Left cardiac atrium (tissue), 4 donors: ENCODE results near the gene FARS2. TPM values are rescaled to one million over a fixed set of nuclear protein-coding genes. Genes with fewer than 3 reads are reported as not detected.

ENCODE experiments used
- ATAC-seq, 2 donors: fragments of 200-7000 bp; cut with Tn5 transposase; one replicate each; pipeline ENCODE4 v1.9.1; 2020; ENCODE audit warnings: mild to moderate bottlenecking in 2 of 2, moderate library complexity in 2 of 2
- DNase-seq: peaks from one replicate; pipeline ENCODE4 v3.0.0-alpha.2; 2020
- intact Hi-C, 2 donors: fragments of 100-400 bp; cut with DNase I; formaldehyde crosslinking; loops; one replicate each; pipeline versions ENCODE4 v1.14.1 to v1.15.1; 2022 to 2023
- total RNA-seq, 2 donors: library from RNA; stranded (reverse); fragmentation: NEBNext Ultra II Directional; extraction: Animal tissue kit (Norgen Biotek cat#: 25700); gene quantifications; one replicate each; pipeline ENCODE4 v1.2.1, GENCODE V29; 2021
- donor health status: DM: no; HTN: yes; CAD: no.
- donor health status: DM: no; HTN: yes; CAD: no; lungs with severe emphysema.
- donor health status: DM: yes; HTN: yes; CAD: no.
- donor health status: Dilated cardiomyopathy.

The FARS2 gene
- total RNA-seq, 2 donors from 2014 or later: 14.6 to 16.4 TPM

GRCh38 chr6:5398530-5398929 lies 137.2 kb downstream of the FARS2 start:
- DNase-seq (no peak), ATAC-seq (peak in 1 of 2 donors; percentile 19)
- intact Hi-C loops: loop anchor here in 1 of 2 donors (10.0 kb wide), 1 partner anchor 254 kb away; no protein-coding TSS in a partner anchor

DNA sequence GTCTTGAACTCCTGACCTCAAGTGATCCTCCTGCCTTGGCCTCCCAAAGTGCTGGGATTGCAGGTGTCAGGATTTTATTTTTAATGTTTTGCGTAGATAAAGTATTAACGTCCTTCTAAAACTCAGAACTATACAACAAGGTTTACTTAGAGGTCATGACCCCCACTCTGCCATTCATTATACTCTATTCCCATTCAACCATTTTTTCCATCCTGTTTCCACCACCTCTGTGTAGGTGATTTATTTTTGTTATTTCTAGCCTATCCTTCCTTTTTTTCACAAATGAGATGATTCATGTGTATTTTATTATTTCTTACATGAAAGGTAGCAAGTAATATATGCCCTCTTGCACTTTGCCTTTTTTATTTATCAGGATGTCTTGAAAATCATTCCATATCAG lies 138.1 kb downstream of the FARS2 start:
- intact Hi-C loops: loop anchor here in 1 of 2 donors (10.0 kb wide), 1 partner anchor 255 kb away; no protein-coding TSS in a partner anchor
- no peak for DNase-seq
- ATAC-seq: no peak

- DNase-seq (no peak), ATAC-seq (no peak)
- intact Hi-C loops: loop anchor here in 1 of 2 donors (5.0 kb wide), 2 partner anchors 260 to 345 kb away; no protein-coding TSS in a partner anchor
These were observed 140.8 kb downstream of the FARS2 start for GRCh38 chr6:5401845-5402738.

DNA sequence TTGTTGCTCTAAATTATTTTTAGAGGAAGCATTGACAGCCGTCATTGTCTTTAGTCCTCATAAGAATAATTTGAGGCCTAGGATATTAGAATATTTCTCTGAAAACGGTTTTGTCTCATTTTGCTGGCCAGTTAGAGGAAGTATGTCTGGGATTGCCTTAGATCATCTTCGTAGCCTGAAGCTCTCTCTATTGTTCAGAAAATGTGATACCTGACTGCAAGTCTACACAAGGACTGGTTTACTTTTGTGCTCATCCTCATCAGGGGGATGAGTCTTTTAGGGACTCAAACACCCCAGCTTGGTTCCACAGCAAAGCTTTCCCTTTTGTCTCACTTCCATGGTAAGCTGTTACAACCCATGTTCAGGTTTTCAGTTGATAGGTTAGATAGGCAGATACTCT lies 141.8 kb downstream of the FARS2 start:
- no peak for ATAC-seq
- intact Hi-C loops: loop anchor here in 1 of 2 donors (5.0 kb wide), 2 partner anchors 261 to 346 kb away; no protein-coding TSS in a partner anchor
- DNase-seq: no peak

GRCh38 chr6:5403609-5404008 lies 142.3 kb downstream of the FARS2 start:
- DNase-seq (no peak), ATAC-seq (no peak)
- intact Hi-C loops: loop anchor here in 1 of 2 donors (5.0 kb wide), 2 partner anchors 261 to 346 kb away; no protein-coding TSS in a partner anchor

DNA sequence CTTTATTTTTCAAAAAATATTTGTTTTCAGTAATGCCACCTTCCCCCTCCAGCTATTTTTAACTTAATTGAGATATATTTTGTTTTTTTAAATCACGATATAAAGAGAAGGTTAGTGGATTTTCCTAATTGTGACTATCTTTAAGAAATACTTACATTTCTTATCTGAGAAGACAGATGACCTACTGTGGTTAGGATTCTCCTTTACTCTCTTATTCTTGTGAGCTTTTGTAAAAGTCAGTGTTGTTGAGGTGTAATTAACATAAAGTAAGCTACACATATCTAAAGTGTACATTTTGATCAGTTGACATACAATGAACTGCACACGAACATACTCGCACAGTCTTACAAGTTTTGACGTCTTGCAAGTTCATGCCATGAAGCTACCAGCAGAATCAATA lies 144.7 kb downstream of the FARS2 start:
- ATAC-seq: no peak
- intact Hi-C loops: no loop called here

GRCh38 chr6:5411414-5411813 lies 150.1 kb downstream of the FARS2 start:
- no peak for DNase-seq
- intact Hi-C loops: no loop called here
- no peak for ATAC-seq

More for the DNA sequence above, 144.7 kb downstream of the FARS2 start:
- DNase-seq: no peak

DNA sequence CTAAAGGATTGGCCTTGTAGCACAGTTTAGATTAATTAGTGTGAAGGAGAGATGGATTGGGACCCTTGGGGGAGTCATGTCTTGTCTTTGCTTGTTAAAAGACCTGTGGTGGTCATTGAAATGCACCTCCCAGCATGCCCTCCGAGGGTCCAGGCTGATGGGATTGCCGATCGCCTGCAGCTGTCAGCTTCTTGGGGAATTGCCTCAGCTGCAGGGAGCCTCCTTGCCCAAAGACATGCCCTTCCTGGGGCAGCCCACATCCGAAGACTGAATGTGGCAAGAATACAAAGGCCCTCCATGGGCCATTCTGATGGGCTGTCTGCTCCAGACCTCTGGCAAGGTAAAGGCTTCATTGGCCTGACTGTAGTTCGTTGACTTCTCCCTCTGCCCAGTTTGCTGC lies 150.7 kb downstream of the FARS2 start:
- intact Hi-C loops: no loop called here
- DNase-seq (no peak), ATAC-seq (no peak)

DNA sequence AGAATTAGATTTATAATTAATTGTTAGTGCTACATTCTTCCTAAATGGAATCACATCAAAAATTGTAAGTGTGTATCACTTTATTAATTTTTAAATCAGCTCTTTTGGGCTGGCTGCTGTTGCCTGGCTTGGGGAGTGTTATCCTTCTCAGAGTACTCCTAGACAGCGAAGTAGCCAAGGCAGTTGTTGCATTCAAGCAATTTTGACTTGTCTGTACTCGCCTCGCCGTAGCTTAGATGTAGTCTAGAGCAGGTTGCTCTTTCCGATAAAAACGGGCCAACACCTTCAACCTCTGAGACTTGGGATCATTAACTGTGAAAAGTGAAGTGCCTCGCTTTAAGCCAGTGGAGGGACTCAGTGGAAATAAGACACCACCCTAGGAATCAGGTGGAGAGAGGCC lies 151.3 kb downstream of the FARS2 start:
- intact Hi-C loops: no loop called here
- no peak for ATAC-seq
- DNase-seq: no peak

- ATAC-seq: no peak
- DNase-seq: no peak
- intact Hi-C loops: no loop called here
These were observed 154.9 kb downstream of the FARS2 start for GRCh38 chr6:5416250-5416649.

- ATAC-seq (peak; percentile 45 to 55), DNase-seq (no peak)
- intact Hi-C loops: no loop called here
These were observed 161.1 kb downstream of the FARS2 start for GRCh38 chr6:5422321-5422915.

GRCh38 chr6:5423251-5423650 lies 161.9 kb downstream of the FARS2 start:
- ATAC-seq: no peak
- DNase-seq: no peak
- intact Hi-C loops: no loop called here

- ATAC-seq (no peak), DNase-seq (no peak)
- intact Hi-C loops: no loop called here
These were observed 163.4 kb downstream of the FARS2 start for GRCh38 chr6:5424726-5425125.

DNA sequence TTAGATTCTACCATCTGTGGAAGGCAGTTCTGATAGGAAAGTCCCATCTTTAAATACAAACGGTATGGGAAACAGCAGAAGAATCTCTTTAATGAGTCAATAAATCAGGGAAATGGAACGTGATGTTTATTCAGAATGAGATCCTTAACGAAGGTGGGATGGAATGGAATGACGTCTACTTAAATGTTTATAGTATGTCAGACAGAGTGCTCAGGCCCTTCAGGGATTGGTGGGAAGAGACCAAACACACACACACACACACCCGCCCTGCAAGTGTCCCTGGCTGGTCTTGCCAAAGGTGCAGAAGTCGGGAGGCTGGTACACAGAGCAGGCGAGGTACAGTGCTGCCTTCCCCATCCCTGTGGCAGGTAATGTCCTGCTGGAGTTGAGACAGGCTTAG lies 164.0 kb downstream of the FARS2 start:
- intact Hi-C loops: no loop called here
- DNase-seq (no peak), ATAC-seq (no peak)

- no peak for ATAC-seq
- no peak for DNase-seq
- intact Hi-C loops: no loop called here
These were observed 164.5 kb downstream of the FARS2 start for GRCh38 chr6:5425797-5426196.

- intact Hi-C loops: no loop called here
- ATAC-seq: no peak
- no peak for DNase-seq
These were observed 166.3 kb downstream of the FARS2 start for GRCh38 chr6:5427586-5427985.

GRCh38 chr6:5433324-5433723 lies 172.0 kb downstream of the FARS2 start:
- DNase-seq: no peak
- no peak for ATAC-seq
- intact Hi-C loops: no loop called here

DNA sequence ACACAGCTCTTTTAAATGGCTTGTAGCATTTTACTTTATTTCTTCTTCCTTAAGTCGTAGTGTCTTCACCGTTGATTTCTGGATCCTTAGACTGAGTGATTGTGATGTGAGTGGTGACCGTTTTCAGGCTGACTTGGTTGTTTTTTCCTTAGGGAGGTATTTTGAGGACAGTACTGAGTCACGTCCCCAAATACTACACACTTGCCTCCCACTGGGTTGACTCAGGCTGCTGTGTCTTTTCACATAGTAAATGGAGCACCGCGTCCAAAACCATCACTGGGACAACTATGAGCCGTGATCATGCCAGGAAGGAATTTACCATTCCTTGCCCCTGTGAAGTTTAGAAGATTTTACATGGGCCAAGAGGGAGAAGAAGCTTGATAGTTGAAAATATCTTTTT lies 174.1 kb downstream of the FARS2 start:
- intact Hi-C loops: no loop called here
- DNase-seq: no peak
- ATAC-seq: no peak

GRCh38 chr6:5438922-5439584 lies 177.7 kb downstream of the FARS2 start:
- intact Hi-C loops: no loop called here
- ATAC-seq (no peak), DNase-seq (no peak)

DNA sequence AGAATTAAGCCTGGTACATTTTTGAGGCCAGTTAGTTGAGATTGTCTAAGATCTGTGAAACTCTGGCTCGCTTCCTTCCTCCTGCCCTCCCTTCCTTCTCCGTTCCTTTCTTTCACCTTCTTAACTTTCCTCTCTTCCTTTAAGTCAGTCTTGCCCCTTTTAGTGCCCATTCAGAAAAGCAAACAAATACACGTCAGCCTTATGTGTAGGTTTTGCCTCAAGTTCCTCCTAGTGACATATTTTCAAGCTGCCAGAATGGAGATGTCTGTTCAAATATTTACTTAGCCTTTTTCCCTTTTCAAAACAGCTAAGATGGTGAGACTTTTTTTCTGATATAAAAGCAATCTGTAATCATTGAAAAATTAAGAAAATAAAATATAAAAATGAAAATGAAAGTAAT lies 178.4 kb downstream of the FARS2 start:
- DNase-seq (no peak), ATAC-seq (no peak)
- intact Hi-C loops: no loop called here
